ENCODE results near the gene MYO1D.

MYO1D gene

GRCh38 chr17:32684087-32684958, 192.6 kb downstream of the MYO1D start:
- TF ChIP-seq GLIS3 (CRISPR knock-in tag; IDR thresholded peaks at IDR 0.05) (no peak), ISL1 (CRISPR knock-in tag; IDR thresholded peaks at IDR 0.05) (no peak)
- no peak for ATAC-seq

- ATAC-seq, result no peak; the same call in 2 of the 3 replicates
These were observed 203.0 kb downstream of the MYO1D start for GRCh38 chr17:32673964-32674363.

DNA sequence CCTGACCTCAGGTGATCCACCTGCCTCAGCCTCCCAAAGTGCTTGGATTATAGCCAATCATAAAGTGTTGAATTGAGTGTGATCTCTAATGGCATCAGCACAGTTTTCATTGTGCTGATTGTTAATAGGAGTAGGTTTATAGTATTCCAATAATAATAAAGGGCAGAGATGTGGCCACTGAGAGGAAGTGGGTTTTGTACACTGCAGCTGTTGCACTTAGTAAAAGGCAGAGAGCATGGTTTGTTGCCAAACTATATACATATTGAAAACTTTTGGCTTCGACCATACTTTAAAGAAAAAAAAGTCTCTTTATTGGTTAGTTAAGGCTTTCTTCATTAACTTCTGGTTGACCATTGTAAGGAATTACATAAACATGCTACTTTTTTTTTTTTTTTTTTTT, 204.2 kb downstream of the MYO1D start:
- TF ChIP-seq, protein P1, sequence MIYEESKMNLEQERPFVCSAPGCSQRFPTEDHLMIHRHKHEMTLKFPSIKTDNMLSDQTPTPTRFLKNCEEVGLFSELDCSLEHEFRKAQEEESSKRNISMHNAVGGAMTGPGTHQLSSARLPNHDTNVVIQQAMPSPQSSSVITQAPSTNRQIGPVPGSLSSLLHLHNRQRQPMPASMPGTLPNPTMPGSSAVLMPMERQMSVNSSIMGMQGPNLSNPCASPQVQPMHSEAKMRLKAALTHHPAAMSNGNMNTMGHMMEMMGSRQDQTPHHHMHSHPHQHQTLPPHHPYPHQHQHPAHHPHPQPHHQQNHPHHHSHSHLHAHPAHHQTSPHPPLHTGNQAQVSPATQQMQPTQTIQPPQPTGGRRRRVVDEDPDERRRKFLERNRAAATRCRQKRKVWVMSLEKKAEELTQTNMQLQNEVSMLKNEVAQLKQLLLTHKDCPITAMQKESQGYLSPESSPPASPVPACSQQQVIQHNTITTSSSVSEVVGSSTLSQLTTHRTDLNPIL (CRISPR knock-in tag; IDR thresholded peaks at IDR 0.05; ENCODE audit: low read depth), result no peak
- TF ChIP-seq ZFP30 (CRISPR knock-in tag; IDR thresholded peaks at IDR 0.05) (no peak), OSR1 (CRISPR knock-in tag; IDR thresholded peaks at IDR 0.05) (no peak), ESRRG (CRISPR knock-in tag; IDR thresholded peaks at IDR 0.05) (no peak), PPARA (CRISPR knock-in tag; IDR thresholded peaks at IDR 0.05; ENCODE audit: borderline replicate concordance) (no peak), PATZ1 (CRISPR knock-in tag; IDR thresholded peaks at IDR 0.05; ENCODE audit: borderline replicate concordance) (no peak), TSHZ2 (CRISPR knock-in tag; IDR thresholded peaks at IDR 0.05) (no peak), TCF4 (CRISPR knock-in tag; IDR thresholded peaks at IDR 0.05; ENCODE audit: borderline replicate concordance) (no peak), SNAI2 (CRISPR knock-in tag; IDR thresholded peaks at IDR 0.05) (no peak), ARNTL (CRISPR knock-in tag; IDR thresholded peaks at IDR 0.05; ENCODE audit: borderline replicate concordance, low read depth) (no peak), TOX (CRISPR knock-in tag; IDR thresholded peaks at IDR 0.05; ENCODE audit: borderline replicate concordance) (no peak), BACH2 (CRISPR knock-in tag; IDR thresholded peaks at IDR 0.05; ENCODE audit: borderline replicate concordance) (no peak), CSDC2 (CRISPR knock-in tag; IDR thresholded peaks at IDR 0.05) (no peak)
- ATAC-seq, result no peak

More at GRCh38 chr17:32673964-32674363, 203.0 kb downstream of the MYO1D start:
- no peak for TF ChIP-seq ZC3H10 (CRISPR knock-in tag; IDR thresholded peaks at IDR 0.05)

GRCh38 chr17:32671896-32672295, 205.0 kb downstream of the MYO1D start:
- ATAC-seq, result no peak
- no peak for TF ChIP-seq ZFP30 (CRISPR knock-in tag; IDR thresholded peaks at IDR 0.05)
- no peak for TF ChIP-seq TSHZ2 (CRISPR knock-in tag; IDR thresholded peaks at IDR 0.05)
- no peak for TF ChIP-seq ZNF70 (CRISPR knock-in tag; IDR thresholded peaks at IDR 0.05)
- TF ChIP-seq CSDC2 (CRISPR knock-in tag; IDR thresholded peaks at IDR 0.05), result no peak
- no peak for TF ChIP-seq ZNF8 (CRISPR knock-in tag; IDR thresholded peaks at IDR 0.05)
- no peak for TF ChIP-seq RARB (CRISPR knock-in tag; IDR thresholded peaks at IDR 0.05)
- no peak for TF ChIP-seq OSR1 (CRISPR knock-in tag; IDR thresholded peaks at IDR 0.05)
- TF ChIP-seq CSRNP3 (CRISPR knock-in tag; IDR thresholded peaks at IDR 0.05), result no peak
- TF ChIP-seq TCF4 (CRISPR knock-in tag; IDR thresholded peaks at IDR 0.05; ENCODE audit: borderline replicate concordance), result no peak
- TF ChIP-seq ZNF565 (CRISPR knock-in tag; conservative IDR thresholded peaks at IDR 0.05; ENCODE audit: low read depth), result no peak
- no peak for TF ChIP-seq BACH2 (CRISPR knock-in tag; IDR thresholded peaks at IDR 0.05; ENCODE audit: borderline replicate concordance)
- no peak for TF ChIP-seq SNAI2 (CRISPR knock-in tag; IDR thresholded peaks at IDR 0.05)
- no peak for TF ChIP-seq TOX (CRISPR knock-in tag; IDR thresholded peaks at IDR 0.05; ENCODE audit: borderline replicate concordance)
- TF ChIP-seq PATZ1 (CRISPR knock-in tag; IDR thresholded peaks at IDR 0.05; ENCODE audit: borderline replicate concordance), result no peak
- TF ChIP-seq, protein P1 (CRISPR knock-in tag; IDR thresholded peaks at IDR 0.05; ENCODE audit: low read depth), result no peak
